CD4-positive, alpha-beta T cell treated with Interleukin-17A for 1 hour (primary cell): ENCODE measurements around the gene RASSF3.
A peak's percentile ranks its signal among the peaks of the same experiment; 100 is the strongest.
"Not testable (repeated sequence)": the region's sequence is repeated elsewhere in the genome, so short reads cannot be mapped to it uniquely, and the experiment has no call there.

ENCODE experiments used
- DNase-seq: peaks from one replicate; pipeline ENCODE4 v3.0.0-alpha.2; 2020

RASSF3 gene

DNA sequence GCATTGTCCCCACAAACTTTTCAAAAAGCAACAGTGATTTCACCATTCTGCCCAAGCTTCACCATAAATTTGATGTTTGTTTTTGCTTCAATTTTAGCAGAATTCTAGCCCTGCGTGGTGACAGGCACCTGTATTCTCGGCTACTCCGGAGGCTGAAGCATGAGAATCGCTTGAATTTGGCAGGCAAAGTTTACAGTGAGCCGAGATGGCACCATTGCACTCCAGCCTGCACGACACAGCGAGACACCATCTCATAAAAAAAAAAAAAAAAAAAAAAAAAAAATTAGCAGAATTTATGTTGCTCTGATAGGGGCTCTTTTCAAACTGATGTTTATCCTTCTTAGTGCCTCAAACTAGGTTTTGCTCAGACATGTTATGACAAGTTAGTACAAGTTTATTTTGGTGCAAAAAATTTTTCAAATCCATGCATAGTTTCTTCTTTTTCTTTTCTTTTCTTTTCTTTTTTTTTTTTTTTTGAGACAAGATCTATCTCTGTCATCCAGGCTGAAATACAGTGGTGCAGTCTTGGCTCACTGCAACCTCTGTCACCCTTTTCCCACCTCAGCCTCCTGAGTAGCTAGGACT, 24.3 kb downstream of the RASSF3 start:
- no peak for DNase-seq

DNA sequence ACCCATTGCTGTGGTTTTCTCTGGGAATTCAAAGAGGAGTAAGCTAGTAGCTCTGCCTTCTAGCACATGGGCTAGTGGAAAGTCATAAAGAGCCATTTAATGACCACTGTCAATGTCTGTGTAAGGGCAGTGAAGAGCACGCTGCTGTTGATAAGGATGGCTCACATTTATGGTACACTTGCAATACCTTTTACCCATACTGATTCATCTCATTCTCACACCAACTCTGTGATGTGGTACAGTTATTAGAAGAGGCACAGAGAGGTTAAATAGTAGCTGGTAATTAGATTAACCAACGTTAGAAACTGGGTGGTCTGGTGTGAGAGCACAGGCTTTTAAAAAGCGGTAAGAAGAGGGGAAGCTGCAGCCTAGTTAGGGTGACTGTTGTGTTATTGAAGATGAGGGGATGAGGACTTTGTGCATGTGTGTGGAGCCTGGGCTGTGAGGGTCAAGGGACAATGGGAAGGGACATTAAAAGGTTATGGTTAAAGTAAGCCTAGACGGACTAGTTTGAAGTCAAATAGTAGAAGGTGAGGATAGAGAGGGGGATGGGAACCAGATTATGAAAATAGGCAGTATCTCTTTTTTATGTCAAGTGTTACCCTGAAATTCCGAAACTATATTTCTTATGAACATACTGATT, 25.2 kb downstream of the RASSF3 start:
- DNase-seq = no peak

DNA sequence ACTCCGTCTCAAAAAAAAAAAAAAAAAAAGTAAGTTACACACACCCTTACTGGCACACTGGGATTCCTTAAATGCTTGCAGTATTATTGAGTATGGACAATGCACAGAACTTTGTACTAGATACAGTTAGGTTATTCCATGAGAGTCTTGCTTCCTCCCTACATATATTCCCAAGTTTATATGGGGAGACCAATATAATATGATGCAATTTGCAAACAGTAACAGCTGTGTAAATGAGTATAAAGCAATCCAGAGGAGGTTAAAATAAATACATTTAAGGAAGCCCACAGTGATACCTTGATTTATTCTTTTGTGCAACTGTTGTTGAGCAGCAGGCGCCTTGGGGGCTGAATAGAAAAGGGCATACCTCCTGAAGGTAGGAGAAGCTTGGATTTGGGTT, 26.6 kb downstream of the RASSF3 start:
- DNase-seq = no peak

DNA sequence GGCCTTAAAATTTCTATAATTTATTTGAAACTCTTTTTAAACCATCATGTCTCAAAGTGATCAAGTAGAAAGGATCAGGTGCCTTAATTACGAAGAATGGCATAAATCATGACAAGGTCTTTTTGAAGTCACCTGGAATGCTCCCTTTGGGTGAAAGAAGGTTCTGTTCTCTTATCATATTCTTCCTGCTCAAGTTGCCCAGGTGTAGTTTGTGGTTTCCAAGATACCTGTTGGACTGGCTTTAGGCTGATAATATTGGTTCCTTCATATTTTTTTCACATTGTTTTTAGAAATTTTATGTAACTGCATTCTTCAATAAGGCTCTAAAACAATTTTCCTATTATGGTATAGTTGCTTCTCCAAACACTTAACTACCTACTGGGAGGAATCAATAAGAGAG, 29.2 kb downstream of the RASSF3 start:
- no peak for DNase-seq

DNA sequence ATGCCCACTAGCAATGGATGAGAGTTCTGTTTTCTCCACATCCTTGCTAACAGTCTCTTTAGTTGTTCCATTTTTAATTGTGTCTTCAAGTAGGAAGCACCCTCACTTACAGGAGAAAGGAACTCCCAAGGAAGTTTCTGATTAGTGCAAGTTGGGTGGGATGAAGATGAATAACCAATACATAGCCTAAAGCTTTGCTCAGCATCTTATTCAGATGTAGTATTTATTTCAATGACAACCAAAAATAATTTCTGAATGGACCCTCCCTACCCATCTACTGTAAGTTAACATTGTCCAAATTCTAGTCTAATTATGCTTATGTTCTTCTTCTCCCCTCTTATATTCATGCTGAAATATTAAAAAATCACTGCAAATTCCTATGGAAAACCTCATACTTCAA, 36.0 kb downstream of the RASSF3 start:
- no peak for DNase-seq

DNA sequence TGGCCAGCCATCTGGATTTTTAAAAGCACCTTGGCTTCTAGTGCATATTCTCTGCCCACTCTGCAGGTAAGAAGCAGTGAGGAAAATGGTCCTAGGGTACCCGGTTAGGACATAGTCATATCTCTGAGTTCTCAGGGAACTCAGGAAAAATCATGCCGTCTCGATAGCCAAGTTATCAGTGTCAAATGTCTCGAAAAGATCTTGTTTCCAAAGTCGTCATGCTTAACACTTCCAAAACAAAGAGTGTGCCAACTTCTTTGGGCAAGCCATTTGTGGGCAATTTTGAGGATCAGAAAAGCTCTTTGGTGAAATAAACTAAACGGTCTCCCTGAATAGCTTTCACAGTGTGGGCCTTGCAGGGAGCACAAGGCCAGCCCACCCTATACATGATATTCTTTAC, 39.2 kb downstream of the RASSF3 start:
- DNase-seq = no peak

DNA sequence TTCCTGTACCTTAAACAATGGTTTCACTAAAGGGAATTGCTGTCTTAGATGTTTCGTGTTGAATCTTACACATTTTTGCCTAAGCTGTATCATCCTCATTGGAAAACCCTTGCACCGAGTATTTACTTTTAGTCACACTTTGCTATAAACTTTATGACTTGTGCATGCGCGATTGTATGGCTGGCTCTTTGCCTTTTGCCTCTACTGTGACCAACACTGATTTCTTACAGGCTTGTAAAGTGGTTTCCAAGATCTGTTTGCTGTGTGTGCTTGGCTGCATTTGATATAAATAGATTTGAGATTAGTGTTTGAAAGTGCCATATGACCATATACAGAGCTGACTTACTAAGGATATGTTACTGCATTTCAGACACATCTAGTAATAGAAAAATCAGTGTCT, 40.5 kb downstream of the RASSF3 start:
- no peak for DNase-seq

DNA sequence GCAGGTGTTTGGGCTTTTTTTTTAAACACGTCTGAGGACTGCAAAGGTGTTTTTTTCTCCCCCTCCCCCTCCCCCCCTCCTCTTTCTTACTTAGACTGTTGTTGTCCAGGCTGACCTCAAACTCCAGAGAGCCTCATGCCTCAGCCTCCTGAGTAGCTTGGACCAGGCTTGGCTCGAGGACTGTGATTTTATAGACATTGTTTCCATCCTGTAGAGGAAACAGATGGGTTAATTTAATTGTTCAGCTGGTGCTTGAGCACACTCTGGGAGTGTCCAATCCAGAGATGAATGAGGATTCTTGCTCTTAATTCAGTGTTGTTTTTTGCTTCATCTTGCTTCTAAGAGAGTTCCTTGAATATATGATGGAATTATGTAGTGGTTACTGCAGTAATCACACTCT, 42.1 kb downstream of the RASSF3 start:
- no peak for DNase-seq

DNA sequence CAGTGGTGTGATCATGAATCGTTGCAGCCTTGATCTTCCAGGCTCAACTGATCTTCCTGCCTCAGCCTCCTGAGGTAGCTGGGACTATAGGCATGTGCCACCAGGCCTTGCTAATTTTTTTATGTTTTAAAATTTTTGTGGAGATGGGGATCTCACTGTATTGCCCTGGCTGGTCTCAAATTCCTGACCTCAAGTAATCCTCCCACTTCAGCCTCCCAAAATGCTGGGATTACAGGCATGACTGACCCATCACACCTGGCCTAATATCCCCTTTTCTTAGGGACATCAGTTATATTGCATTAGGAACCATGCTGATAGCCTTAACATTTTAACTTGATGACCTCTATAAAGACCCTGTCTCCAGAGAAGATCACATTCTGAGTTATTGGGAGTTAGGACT, 42.8 kb downstream of the RASSF3 start:
- no peak for DNase-seq

DNA sequence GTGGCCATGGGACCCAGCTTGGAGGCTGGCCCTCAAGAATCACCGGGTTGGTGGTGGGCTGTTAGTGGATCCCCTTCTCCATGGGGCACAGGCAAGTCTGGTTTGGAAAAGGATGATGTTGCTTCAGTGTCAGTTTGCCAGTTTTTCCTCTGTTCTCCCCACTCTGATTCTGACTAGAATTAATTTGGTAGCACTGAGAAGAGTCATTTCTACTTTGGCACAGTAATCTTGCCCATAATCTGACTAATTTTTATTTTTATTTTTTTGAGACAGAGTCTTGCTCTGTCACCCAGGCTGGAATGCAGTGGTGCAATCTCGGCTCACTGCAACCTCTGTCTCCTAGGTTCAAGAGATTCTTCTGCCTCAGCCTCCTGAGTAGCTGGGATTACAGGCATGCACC, 43.6 kb downstream of the RASSF3 start:
- not testable (repeated sequence) for DNase-seq

DNA sequence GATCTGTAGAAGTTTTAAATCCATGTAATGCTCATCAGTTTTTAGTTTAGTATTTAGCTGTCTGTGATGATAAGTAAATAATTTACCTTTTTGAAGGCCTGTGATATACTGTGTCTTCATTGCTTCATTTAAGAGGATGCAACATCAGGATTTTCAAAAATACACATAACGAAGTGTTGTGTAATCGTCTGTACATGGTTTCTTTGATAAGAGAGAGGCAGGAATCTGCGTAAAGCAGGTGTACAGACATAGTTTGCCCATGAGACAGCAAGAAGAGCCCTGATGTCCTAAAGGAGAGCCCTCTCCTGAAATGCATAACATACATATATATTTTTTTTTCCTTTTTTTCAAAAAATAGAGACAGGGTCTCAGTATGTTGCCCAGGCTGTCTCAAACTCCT, 44.8 kb downstream of the RASSF3 start:
- DNase-seq = no peak

DNA sequence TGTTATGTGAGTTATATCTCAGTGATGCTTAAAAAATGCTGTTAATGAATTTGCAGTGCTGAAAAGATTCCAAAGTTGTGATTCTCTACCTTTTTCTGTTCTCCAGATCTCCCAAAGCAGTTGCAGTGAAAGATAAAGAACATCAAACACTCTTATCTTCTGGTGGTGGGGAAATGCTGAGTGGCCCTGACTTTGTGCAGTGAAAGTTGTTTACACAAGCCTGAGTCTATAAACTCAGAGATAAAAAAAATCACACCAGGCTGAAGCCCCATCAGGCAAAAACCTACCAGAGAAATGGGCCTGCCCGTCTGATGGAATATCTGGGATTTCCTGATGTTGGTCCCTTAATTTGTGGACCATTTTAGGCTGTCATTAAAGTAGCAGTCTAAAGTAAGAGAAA, 46.1 kb downstream of the RASSF3 start:
- DNase-seq = no peak

DNA sequence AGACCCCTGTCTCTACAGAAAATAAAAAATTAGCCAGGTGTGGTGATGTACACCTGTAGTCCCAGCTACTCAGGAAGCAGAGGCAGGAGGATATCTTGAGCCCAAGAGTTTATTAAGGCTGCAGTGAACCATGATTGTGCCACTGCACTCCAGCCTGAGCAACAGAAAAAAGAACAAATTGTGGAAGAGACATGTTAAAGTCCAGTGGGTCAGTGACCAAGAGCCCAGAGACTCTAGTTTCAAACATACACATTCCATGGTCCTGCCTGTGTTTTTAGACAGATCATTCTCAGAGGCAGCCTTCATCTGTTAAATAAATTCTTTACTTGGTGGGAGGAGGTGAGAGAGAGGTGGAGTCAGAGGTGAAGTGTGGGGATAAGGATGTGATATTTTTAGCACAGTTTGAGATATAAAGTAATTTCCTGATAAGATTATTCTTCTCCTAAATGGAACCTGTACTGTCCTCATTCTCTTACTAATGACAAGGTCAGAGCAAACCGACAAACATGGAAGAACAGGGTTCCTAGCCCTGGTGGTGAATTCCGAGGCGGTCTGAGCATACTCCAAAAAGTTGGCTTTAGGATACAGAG, 48.7 kb downstream of the RASSF3 start:
- DNase-seq = no peak

DNA sequence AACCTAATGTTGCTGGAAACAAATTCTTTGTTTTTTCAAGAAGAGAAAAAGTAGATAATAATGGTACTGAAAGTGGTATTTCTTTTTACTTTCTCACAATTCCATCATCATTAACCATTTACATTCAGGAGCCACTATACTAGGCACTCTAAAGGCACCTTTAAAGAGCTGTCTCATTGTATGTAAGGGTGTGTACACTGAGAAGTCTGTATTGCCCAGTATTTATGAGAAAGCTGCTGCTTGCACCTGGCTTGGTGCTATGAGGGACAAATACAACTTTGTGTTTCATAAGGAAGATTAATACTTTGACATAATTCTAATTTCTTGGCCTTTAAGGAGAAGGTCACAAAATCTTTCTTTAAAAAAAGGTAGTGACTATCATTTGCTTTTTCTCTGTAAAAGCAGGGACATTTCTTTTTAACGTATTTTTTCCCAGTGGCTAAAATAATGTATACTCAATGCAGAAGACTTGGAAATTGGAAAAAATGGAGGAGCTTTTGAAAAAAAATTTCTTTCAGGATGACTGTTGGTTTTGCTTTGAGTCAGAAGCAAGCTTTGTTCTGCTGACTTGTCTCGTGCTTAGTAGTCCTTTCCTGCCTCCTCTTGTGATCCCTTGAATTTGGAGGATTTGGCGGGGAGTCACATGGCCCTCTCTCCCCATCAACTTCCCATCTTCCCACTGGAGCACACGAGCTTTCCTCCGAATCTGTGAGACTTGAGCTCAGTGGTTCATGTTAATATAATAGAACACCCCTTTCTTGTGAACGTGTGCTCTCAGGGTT, 50.1 kb downstream of the RASSF3 start:
- DNase-seq = no peak

DNA sequence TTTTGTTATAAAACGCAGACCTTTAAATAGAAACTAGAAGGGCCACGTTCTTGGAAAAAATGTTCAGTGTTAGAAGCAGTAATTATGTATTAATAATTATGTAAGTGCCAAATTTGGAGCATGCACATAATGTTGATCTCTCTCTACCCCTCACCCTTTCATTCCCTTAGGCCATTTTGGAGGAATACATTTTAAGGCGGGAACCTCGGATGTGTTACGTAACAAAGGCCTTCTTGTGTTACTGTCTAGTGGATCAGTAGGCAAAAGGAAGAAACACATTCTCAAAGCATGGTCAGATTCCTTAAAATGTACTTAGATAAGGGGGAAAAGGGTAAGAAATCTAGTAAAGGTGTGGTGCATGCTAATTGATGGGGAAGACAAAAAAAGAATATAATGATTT, 52.7 kb downstream of the RASSF3 start:
- no peak for DNase-seq

DNA sequence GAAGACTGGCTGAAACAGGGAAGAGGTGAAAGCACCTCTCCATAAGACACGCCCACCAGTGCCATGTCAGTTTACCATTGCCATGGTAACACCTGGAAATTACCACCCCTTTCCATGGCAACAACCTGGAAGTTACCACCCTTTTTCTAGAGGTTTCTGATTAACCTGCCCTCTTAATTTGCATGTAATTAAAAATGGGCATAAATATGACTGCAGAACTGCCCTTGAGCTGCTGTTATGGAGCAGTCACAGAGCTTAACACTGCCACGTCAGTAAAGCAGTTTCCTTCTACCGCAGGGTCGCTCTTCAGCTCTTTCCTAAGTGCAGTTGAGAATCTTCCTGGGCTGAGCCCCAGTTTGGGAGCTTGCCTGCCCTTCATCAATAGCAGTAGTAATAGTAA, 55.2 kb downstream of the RASSF3 start:
- peak; percentile 92 for DNase-seq

DNA sequence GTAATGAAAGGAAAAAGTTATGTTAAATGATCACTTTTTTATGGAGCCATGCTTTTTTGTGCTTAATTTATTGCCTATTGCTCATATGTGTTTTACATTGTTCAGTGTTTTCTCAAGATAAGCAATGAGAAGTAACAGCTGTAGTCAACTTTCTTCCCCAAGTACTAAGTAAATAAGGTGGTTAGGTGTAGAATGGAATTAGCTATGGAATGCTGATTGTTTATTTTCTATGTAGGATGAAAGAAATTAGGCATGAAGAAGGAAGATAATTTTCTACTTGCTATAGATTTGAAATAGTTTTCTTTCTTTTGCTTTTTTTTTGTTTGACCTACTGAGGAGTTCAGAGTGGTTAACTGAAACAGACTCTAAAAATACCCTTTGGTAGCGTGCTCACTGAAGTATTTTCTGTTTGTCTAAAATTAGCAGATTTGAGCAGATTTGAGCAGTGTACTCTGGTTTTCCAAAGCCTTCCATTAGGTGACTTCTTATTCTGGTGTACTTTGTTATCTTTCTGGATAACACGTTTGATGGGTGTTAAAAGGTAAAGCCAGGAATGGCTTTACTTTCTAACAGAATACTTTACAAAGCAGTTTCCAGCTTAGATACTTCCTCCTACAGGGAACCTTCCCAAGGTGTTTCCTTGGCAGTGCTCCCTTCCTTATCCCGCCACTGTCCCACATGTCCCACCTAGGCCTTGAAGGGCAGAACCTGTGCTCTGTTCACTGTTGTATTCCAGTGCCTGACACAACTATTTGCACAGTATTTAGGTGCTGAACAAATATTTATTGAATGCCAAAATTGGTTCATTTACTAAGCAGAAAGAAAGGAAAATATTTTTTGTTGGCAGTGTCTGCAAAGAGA, 56.0 kb downstream of the RASSF3 start:
- no peak for DNase-seq

DNA sequence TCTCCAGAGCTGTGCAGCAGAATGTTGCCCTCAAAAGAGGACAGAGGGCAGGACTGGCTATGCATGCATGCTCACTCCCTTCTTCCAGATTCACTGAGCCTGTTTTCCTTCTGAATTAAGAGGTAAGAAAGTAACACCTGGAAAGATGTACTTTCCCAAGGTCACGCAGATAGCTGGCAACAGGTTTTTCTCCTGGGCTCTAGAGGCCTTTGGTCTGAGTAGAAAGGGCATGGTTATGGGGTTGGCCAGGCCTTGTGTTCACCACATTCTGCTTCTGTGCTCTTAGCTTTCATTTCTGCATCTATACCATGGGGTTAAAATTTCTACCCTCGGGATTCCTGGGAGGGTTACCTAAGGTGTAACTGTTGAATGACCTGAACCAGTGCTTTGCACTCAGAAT, 57.5 kb downstream of the RASSF3 start:
- no peak for DNase-seq

DNA sequence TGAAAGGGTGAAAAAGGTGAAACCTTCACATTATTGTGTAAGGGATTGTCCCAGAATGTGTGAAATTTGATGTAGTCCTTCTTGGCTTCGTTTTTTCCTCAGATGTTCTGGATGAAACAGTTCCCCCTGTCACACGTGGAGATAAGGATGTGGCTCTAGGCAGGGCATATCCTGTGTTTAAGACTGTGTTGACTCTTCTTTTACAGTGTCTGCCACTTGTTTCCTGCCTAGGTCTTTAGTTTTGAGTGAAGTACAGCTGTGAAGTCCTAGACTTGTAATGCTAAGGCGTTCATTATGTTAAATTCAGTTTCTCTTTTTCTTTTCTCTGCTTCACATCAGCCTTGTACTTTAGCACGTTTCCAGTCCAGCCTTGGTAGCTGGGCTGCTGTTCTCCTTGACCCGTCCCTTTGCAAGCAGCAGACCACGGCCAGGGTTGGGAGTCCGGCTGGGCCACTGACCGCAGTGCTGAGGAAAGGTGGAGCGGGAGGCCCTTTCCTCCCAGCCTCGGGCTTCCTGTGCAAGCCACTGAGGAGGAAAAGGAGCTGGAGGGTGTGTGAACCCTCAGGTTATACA, 59.1 kb downstream of the RASSF3 start:
- DNase-seq = peak; percentile 88

DNA sequence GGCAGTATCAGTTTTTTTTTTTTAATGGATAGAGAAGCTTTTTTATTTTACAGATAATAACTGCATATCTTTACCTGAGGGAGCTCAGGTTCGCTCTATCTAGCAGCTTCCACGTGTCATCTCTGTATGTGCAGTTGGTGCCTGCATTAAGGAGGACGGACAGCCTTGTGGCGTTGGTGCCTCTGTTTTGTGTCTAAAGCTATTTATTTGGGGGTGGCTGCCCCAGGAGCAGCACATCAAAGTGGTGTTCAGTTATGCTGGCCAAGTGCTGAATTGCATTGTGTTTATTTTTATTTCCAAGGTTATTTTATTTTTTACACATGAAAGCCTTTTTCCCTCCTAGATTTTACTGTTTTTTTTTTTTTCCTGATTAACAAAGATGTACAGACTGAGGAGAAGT, 59.7 kb downstream of the RASSF3 start:
- peak; percentile 52 for DNase-seq

DNA sequence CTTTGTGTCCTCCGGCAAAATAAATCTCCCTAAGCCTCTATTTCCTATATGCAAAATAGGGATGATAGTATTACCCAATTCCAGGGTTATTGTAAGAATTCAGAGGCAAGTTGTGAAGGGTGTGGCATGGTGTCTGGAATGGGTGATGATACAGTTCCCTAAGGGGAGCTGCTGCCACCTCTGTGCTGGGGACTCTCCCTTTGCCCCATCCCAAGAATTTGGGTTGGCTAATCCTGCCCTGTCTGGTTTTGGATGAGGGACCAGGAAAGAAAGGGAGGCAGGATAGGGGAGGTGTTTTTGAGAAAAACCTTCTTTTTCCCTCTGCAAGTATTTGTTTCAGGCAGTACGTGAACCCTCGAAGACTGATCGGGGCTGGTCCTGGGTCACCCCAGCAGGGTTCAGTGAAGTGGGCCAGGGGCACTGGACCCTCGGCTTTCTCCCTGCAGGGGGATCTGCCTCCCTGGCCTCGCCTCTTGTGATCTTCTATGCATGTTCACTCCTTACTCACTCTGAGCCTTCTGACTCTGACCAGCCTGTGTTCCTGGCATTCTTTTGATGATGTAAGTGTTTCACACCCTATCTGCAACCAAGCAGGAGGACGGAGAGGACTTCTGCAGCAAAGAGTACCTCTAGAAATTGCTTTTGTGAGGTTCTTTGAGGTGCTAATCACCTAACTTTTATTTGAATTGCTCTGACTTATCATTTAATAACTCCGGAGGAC, 60.8 kb downstream of the RASSF3 start:
- no peak for DNase-seq

DNA sequence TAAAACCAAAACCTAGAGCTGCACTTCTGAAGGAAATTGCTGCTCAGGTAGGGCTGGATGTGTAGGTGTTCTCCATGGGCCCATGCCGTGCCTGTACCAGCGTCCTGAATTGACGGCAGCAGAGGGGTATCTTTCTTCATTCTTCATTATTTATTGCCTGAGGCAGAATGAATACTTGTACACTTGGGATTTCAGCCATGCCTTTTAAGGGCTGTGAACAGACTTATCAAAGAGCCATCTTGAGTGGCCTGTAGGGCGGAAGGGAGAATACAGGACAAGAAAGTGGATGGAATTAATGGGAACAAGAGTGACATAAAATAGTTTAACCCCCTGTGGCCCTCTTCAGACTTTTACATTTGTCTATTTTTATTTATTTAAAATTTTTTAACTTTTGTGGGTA, 61.4 kb downstream of the RASSF3 start:
- no peak for DNase-seq
